ENCODE measurements around the gene ANKRD31.

ANKRD31 gene

DNA sequence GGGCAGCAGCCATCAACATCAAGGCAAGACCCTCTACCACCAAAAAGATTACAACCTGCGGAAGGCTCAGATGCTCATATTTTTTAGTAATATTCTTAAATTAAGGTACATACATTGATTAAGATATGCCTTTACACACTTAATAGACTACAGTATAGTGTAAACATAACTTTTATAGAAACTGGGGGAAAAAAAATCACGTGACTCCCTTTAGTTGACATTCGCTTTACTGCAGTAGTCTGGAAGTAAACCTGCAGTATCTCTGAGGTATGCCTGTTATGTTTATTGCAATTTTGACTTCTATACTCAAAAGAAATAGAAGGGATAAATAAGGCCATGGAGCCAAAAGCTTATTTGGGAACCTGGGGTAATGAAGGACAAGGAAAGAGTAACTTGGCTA lies 169.2 kb downstream of the ANKRD31 start:
- no peak overlapping the region for H3K14ac ChIP-seq (ENCODE audit: low read length)
- H3K4me2 ChIP-seq (ENCODE audit: low read length): no peak overlapping the region
- H3K4me3 ChIP-seq (ENCODE audit: low read depth, low read length): no peak overlapping the region

DNA sequence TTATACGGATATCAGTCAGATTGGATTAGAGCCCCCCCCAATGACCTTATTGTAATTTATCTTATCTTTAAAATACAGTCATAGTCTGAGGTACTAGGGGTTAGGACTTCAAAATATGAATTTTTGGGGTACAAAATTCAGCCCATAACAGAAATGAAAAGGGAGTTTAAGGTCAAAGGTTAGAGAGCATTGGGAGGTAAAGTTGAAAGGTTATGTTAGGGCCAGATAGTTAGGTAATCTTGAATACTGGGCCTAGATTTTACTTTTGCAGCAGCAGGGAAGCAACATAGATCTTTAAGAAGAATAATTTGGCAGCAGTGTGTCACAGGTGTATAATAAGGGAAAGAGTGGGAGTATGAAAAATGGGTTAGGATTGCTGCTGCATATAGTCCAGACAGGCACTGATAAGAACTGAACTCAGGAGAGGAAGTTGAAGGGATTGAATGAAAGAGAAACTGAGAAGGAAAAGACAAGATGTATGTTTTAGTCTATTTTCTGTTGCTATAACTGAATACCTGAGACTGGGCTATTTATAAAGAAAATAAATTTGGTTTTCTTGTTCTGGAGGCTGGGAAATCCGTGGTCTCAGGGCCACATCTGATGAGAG lies 173.7 kb downstream of the ANKRD31 start:
- Histone ChIP-seq H4K12ac (ENCODE audit: low read depth, low read length) (no peak overlapping the region), H2AK5ac (ENCODE audit: low read length) (no peak overlapping the region), H3K9me3 (ENCODE audit: insufficient read depth, low read depth, low read length) (no peaks in the 10 kb centered on the region), H2BK120ac (ENCODE audit: insufficient read depth, low read length, poor library complexity) (no peak overlapping the region), H3K4ac (ENCODE audit: low read depth, low read length) (no peak overlapping the region), H3K36me3 (ENCODE audit: control insufficient read depth in 1 of 2, insufficient read depth in 2 of 2, low read length in 2 of 2) (no peaks in the 10 kb centered on the region), H3K14ac (ENCODE audit: low read length) (no peak overlapping the region), H2BK5ac (ENCODE audit: low read depth, low read length, poor library complexity) (no peak overlapping the region), H3K4me3 (ENCODE audit: low read depth, low read length) (no peak overlapping the region), H3K79me2 (ENCODE audit: control insufficient read depth, insufficient read depth, low read length, poor library complexity) (no peaks in the 10 kb centered on the region), H3K9ac (ENCODE audit: low read length) (no peak overlapping the region), H3K79me1 (ENCODE audit: low read length) (no peaks in the 10 kb centered on the region), H3K4me1 (ENCODE audit: control insufficient read depth in 1 of 2, insufficient read depth in 2 of 2, low read length in 2 of 2) (no peaks in the 10 kb centered on the region), H4K8ac (ENCODE audit: low read depth, low read length) (no peak overlapping the region), H3K23ac (ENCODE audit: low read length) (no peak overlapping the region), H4K91ac (ENCODE audit: low read depth, low read length) (no peak overlapping the region), H2AFZ (ENCODE audit: insufficient read depth, low read length, poor library complexity) (no peak overlapping the region), H2BK12ac (ENCODE audit: low read length) (no peak overlapping the region), H3K4me2 (ENCODE audit: low read length) (no peak overlapping the region), H3K27ac (ENCODE audit: low read depth, low read length) (no peak overlapping the region), H3K27me3 (ENCODE audit: insufficient read depth, low read length) (no peaks in the 10 kb centered on the region), H3K18ac (ENCODE audit: low read length) (no peak overlapping the region)
- DNase-seq: no peak
- WGBS (ENCODE audit: extremely low coverage, insufficient coverage, insufficient read length): no CpG with 5 or more reads among the region's 2 CpGs

More for the DNA sequence above, 169.2 kb downstream of the ANKRD31 start:
- Histone ChIP-seq H2BK12ac (ENCODE audit: low read length) (no peak overlapping the region), H3K79me2 (ENCODE audit: control insufficient read depth, insufficient read depth, low read length, poor library complexity) (no peaks in the 10 kb centered on the region), H3K27ac (ENCODE audit: low read depth, low read length) (no peak overlapping the region), H2AFZ (ENCODE audit: insufficient read depth, low read length, poor library complexity) (no peak overlapping the region), H3K9ac (ENCODE audit: low read length) (no peak overlapping the region), H3K23ac (ENCODE audit: low read length) (no peak overlapping the region), H3K4me1 (ENCODE audit: control insufficient read depth in 1 of 2, insufficient read depth in 2 of 2, low read length in 2 of 2) (no peaks in the 10 kb centered on the region), H4K91ac (ENCODE audit: low read depth, low read length) (no peak overlapping the region), H3K4ac (ENCODE audit: low read depth, low read length) (no peak overlapping the region), H3K79me1 (ENCODE audit: low read length) (no peaks in the 10 kb centered on the region), H4K12ac (ENCODE audit: low read depth, low read length) (no peak overlapping the region), H3K36me3 (ENCODE audit: control insufficient read depth in 1 of 2, insufficient read depth in 2 of 2, low read length in 2 of 2) (no peaks in the 10 kb centered on the region), H4K8ac (ENCODE audit: low read depth, low read length) (no peak overlapping the region), H3K9me3 (ENCODE audit: insufficient read depth, low read depth, low read length) (no peaks in the 10 kb centered on the region), H2AK5ac (ENCODE audit: low read length) (no peak overlapping the region), H3K18ac (ENCODE audit: low read length) (no peak overlapping the region), H2BK5ac (ENCODE audit: low read depth, low read length, poor library complexity) (no peak overlapping the region), H2BK120ac (ENCODE audit: insufficient read depth, low read length, poor library complexity) (no peak overlapping the region), H3K27me3 (ENCODE audit: insufficient read depth, low read length) (no peaks in the 10 kb centered on the region)
- no peak for DNase-seq
- WGBS (ENCODE audit: extremely low coverage, insufficient coverage, insufficient read length): no CpG with 5 or more reads among the region's 3 CpGs

DNA sequence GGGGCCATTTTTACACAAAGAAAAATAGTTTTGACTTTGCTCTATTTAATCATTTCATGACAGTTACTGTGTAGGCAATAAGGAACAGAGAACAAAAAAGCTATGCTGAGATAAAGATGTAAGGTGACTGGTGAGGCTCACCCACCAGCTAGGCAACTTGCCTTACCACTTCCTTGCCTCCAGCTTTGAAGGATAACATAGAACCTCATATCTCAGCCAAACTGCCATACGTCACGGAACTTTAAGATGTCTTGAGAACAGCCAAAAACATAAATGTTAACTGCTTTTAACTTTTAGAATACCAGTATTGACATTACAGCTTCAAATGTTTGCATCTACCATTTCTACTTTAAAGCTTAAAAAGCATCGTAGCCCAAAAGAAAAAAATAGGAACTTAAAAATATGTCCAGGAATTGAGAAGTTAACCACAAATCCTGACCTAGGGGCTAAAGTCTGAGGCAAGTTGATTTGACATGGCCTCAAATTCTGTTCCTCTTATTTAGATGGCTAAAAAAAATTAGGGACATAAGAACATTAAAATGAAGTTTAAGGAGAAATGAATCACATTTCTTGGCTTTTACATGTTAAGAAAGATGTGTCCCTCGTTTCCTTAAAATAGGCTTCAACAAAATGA lies 176.6 kb downstream of the ANKRD31 start:
- H3K9ac ChIP-seq (ENCODE audit: low read length): no peak overlapping the region
- no peaks in the 10 kb centered on the region for H3K27me3 ChIP-seq (ENCODE audit: insufficient read depth, low read length)
- no peaks in the 10 kb centered on the region for H3K9me3 ChIP-seq (ENCODE audit: insufficient read depth, low read depth, low read length)
- H2AFZ ChIP-seq (ENCODE audit: insufficient read depth, low read length, poor library complexity): no peak overlapping the region
- H2BK12ac ChIP-seq (ENCODE audit: low read length): no peak overlapping the region
- H3K79me2 ChIP-seq (ENCODE audit: control insufficient read depth, insufficient read depth, low read length, poor library complexity): no peaks in the 10 kb centered on the region
- H3K4ac ChIP-seq (ENCODE audit: low read depth, low read length): no peak overlapping the region
- no CpG with 5 or more reads among the region's 4 CpGs for WGBS (ENCODE audit: extremely low coverage, insufficient coverage, insufficient read length)
- no peaks in the 10 kb centered on the region for H3K36me3 ChIP-seq (ENCODE audit: control insufficient read depth in 1 of 2, insufficient read depth in 2 of 2, low read length in 2 of 2)
- H3K4me3 ChIP-seq (ENCODE audit: low read depth, low read length): no peak overlapping the region
- no peak overlapping the region for H2AK5ac ChIP-seq (ENCODE audit: low read length)
- H2BK5ac ChIP-seq (ENCODE audit: low read depth, low read length, poor library complexity): no peak overlapping the region
- DNase-seq: no peak
- no peak overlapping the region for H3K18ac ChIP-seq (ENCODE audit: low read length)
- H3K27ac ChIP-seq (ENCODE audit: low read depth, low read length): no peak overlapping the region
- no peak overlapping the region for H2BK120ac ChIP-seq (ENCODE audit: insufficient read depth, low read length, poor library complexity)
- no peak overlapping the region for H3K4me2 ChIP-seq (ENCODE audit: low read length)
- peaks cover 7% of the 10 kb centered on the region for H3K79me1 ChIP-seq (ENCODE audit: low read length)
- H4K8ac ChIP-seq (ENCODE audit: low read depth, low read length): no peak overlapping the region
- no peak overlapping the region for H4K12ac ChIP-seq (ENCODE audit: low read depth, low read length)
- no peak overlapping the region for H4K91ac ChIP-seq (ENCODE audit: low read depth, low read length)
- H3K23ac ChIP-seq (ENCODE audit: low read length): no peak overlapping the region
- peaks cover 5 to 8% of the 10 kb centered on the region in 2 experiments for H3K4me1 ChIP-seq (ENCODE audit: control insufficient read depth in 1 of 2, insufficient read depth in 2 of 2, low read length in 2 of 2)
- no peak overlapping the region for H3K14ac ChIP-seq (ENCODE audit: low read length)

DNA sequence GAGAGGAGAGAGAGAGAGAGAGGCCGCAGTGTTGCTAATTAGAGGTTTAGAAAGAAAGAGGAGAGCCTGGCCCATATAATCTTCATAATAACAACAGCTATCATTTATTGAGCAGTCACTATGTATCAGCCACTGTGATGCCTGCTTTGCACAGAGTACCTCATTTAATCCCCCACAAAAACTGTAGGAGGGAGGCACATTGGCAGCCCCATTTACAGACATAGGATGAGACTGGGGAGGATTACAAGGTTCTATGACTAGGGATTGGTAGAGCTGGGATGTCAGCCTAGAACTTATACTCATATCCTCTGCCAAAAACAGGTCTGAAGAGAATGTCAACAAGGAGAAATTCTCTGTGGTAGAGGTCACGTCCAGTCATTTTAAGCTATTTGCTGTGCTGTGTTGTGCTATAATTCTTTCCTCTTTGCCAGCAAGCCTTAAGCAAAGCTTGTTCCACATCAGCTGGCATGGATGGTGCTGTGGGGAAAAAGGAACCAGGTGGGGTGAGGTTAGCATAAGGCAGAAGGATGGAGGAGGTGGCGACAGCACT lies 177.6 kb downstream of the ANKRD31 start:
- Histone ChIP-seq H4K8ac (ENCODE audit: low read depth, low read length) (no peak overlapping the region), H3K9me3 (ENCODE audit: insufficient read depth, low read depth, low read length) (no peaks in the 10 kb centered on the region), H3K4me2 (ENCODE audit: low read length) (no peak overlapping the region), H3K23ac (ENCODE audit: low read length) (no peak overlapping the region), H3K27me3 (ENCODE audit: insufficient read depth, low read length) (no peaks in the 10 kb centered on the region), H4K12ac (ENCODE audit: low read depth, low read length) (no peak overlapping the region), H3K9ac (ENCODE audit: low read length) (no peak overlapping the region), H2AK5ac (ENCODE audit: low read length) (no peak overlapping the region), H3K18ac (ENCODE audit: low read length) (no peak overlapping the region), H3K14ac (ENCODE audit: low read length) (no peak overlapping the region), H3K27ac (ENCODE audit: low read depth, low read length) (no peak overlapping the region), H3K79me1 (ENCODE audit: low read length) (peaks cover 11% of the 10 kb centered on the region), H3K4ac (ENCODE audit: low read depth, low read length) (no peak overlapping the region), H2AFZ (ENCODE audit: insufficient read depth, low read length, poor library complexity) (no peak overlapping the region), H3K36me3 (ENCODE audit: control insufficient read depth in 1 of 2, insufficient read depth in 2 of 2, low read length in 2 of 2) (no peaks in the 10 kb centered on the region), H2BK120ac (ENCODE audit: insufficient read depth, low read length, poor library complexity) (no peak overlapping the region), H2BK5ac (ENCODE audit: low read depth, low read length, poor library complexity) (no peak overlapping the region), H3K4me1 (ENCODE audit: control insufficient read depth in 1 of 2, insufficient read depth in 2 of 2, low read length in 2 of 2) (peaks cover 8 to 13% of the 10 kb centered on the region in 2 experiments), H4K91ac (ENCODE audit: low read depth, low read length) (no peak overlapping the region), H2BK12ac (ENCODE audit: low read length) (no peak overlapping the region), H3K79me2 (ENCODE audit: control insufficient read depth, insufficient read depth, low read length, poor library complexity) (peaks cover 2% of the 10 kb centered on the region), H3K4me3 (ENCODE audit: low read depth, low read length) (no peak overlapping the region)
- no peak for DNase-seq
- WGBS (ENCODE audit: extremely low coverage, insufficient coverage, insufficient read length): no CpG with 5 or more reads among the region's 3 CpGs
